Tibial nerve (tissue), 3 donors: ENCODE data around the gene VPS13D.

Experiments used
- CTCF ChIP-seq, 5 experiments: fragments of 200-600 bp in 3 of 5; fragments of 450-650 bp in 2 of 5; sonication (generic) in 3 of 5; IDR thresholded peaks; one replicate each; pipeline ENCODE4 v1.5.1; 2016 to 2019; ENCODE audit warnings: antibody characterized with exemption in 5 of 5, mild to moderate bottlenecking in 3 of 5, moderate library complexity in 2 of 5
- POLR2A ChIP-seq, 2 donors: fragments of 450-650 bp; IDR thresholded peaks; one replicate each; pipeline ENCODE4 v1.6.1; 2017; ENCODE audit warnings: antibody characterized with exemption in 2 of 2, mild to moderate bottlenecking in 2 of 2, moderate library complexity in 2 of 2

GRCh38 chr1:12269351-12269750 is 39.5 kb downstream of the VPS13D start:
- no peak for TF ChIP-seq CTCF (IDR thresholded peaks at IDR 0.05)
- TF ChIP-seq POLR2A (IDR thresholded peaks at IDR 0.05) = no peak
